H1 (cell line): ENCODE data around the gene MPEG1. TPM values are rescaled to one million over a fixed set of nuclear protein-coding genes. Genes with fewer than 3 reads are reported as not detected.

ENCODE experiments used
- CTCF ChIA-PET: fragments of 300-600 bp; sonication (Branson Sonifier 250); formaldehyde crosslinking; loops from one replicate; lab custom pipeline; 2021; ENCODE audit not compliant: partially characterized antibody; lab: Charles Lee
- POLR2A ChIA-PET: fragments of 300-600 bp; sonication (Branson Sonifier 250); formaldehyde crosslinking; loops from one replicate; lab custom pipeline; 2021; ENCODE audit warnings: inconsistent platforms; ENCODE audit not compliant: partially characterized antibody; lab: Charles Lee
- DNase-seq, 2 experiments: peaks; one replicate each; pipeline versions ENCODE4 v3.0.0 to v3.0.0-alpha.2; 2010 to 2022; ENCODE audit warnings: low spot score in 2 of 2, low read depth in 1 of 2, mixed read lengths in 1 of 2
- FAIRE-seq: peaks from 2 replicates; lab custom pipeline; 2011; peaks lifted over from hg19 to GRCh38; lab: Jason Lieb, UNC
- H2AFZ ChIP-seq: 2 replicates; pipeline ENCODE4 v1.8.1; 2012; ENCODE audit warnings: low read length, inconsistent platforms
- H2AK5ac ChIP-seq: 2 replicates; pipeline ENCODE4 v1.6.1; 2013; ENCODE audit warnings: low read depth, low read length
- H2BK120ac ChIP-seq: replicated peaks from 2 replicates; pipeline ENCODE3; 2013; ENCODE audit warnings: low read depth, low read length, inconsistent platforms
- H2BK12ac ChIP-seq: 2 replicates; pipeline ENCODE4 v1.6.1; 2013; ENCODE audit warnings: low read depth, low read length
- H2BK15ac ChIP-seq: 2 replicates; pipeline ENCODE4 v1.6.1; 2013; ENCODE audit warnings: low read length
- H2BK20ac ChIP-seq: 2 replicates; pipeline ENCODE4 v1.6.1; 2013; ENCODE audit warnings: low read length
- H2BK5ac ChIP-seq: 2 replicates; pipeline ENCODE4 v1.6.1; 2013; ENCODE audit warnings: low read depth, low read length
- H3K14ac ChIP-seq: 2 replicates; pipeline ENCODE4 v1.6.1; 2013; ENCODE audit warnings: inconsistent platforms; ENCODE audit not compliant: insufficient read length
- H3K18ac ChIP-seq: 2 replicates; pipeline ENCODE4 v1.6.1; 2013; ENCODE audit warnings: low read length; ENCODE audit errors: extremely low read depth
- H3K23ac ChIP-seq: 2 replicates; pipeline ENCODE4 v1.6.1; 2013; ENCODE audit warnings: inconsistent platforms; ENCODE audit not compliant: insufficient read length
- H3K23me2 ChIP-seq: 2 replicates; pipeline ENCODE4 v1.6.1; 2013; ENCODE audit warnings: low read depth, low read length
- H3K27ac ChIP-seq: 2 replicates; pipeline ENCODE4 v1.6.1; 2011; ENCODE audit warnings: low read depth, low read length, inconsistent platforms
- H3K27me3 ChIP-seq, 4 experiments: replicated peaks in 1 of 4; 1 replicate in 1 of 4; 2 replicates in 3 of 4; pipeline versions ENCODE4 v1.6.1 to v1.8.1; 2011 to 2013; ENCODE audit warnings: low read length in 3 of 4, mild to moderate bottlenecking in 3 of 4, inconsistent platforms in 2 of 4, mixed read lengths in 2 of 4, moderate library complexity in 1 of 4; ENCODE audit not compliant: control insufficient read depth in 3 of 4, insufficient read depth in 3 of 4; ENCODE audit errors: extremely low read depth in 1 of 4
- H3K36me3 ChIP-seq, 4 experiments: 2 replicates each; pipeline versions ENCODE4 v1.6.1 to v1.8.1; 2011 to 2013; ENCODE audit warnings: mild to moderate bottlenecking in 4 of 4, low read length in 3 of 4, moderate library complexity in 2 of 4, control low read depth in 1 of 4, inconsistent platforms in 1 of 4; ENCODE audit not compliant: insufficient read depth in 4 of 4, control insufficient read depth in 2 of 4
- H3K4ac ChIP-seq: replicated peaks from 2 replicates; pipeline ENCODE3; 2013; ENCODE audit warnings: low read length, low read depth, mixed read lengths, inconsistent platforms; ENCODE audit not compliant: insufficient read length
- H3K4me1 ChIP-seq, 4 experiments: replicated peaks in 1 of 4; 1 replicate in 1 of 4; 2 replicates in 3 of 4; pipeline versions ENCODE4 v1.6.1 to v1.8.1; 2011 to 2013; ENCODE audit warnings: low read length in 3 of 4, inconsistent platforms in 2 of 4, mixed read lengths in 1 of 4; ENCODE audit not compliant: insufficient read depth in 4 of 4, control insufficient read depth in 3 of 4
- H3K4me2 ChIP-seq, 2 experiments: 2 replicates each; pipeline versions ENCODE4 v1.6.1 to v1.8.1; 2011 to 2013; ENCODE audit warnings: low read depth in 2 of 2, low read length in 2 of 2, control low read depth in 1 of 2, inconsistent platforms in 1 of 2, mild to moderate bottlenecking in 1 of 2; ENCODE audit not compliant: insufficient read depth in 1 of 2
- H3K4me3 ChIP-seq, 4 experiments: fragments of 200-600, 300-600 bp in 1 of 4; sonication (generic), shearing (Covaris generic), sonication (Bioruptor Twin) in 1 of 4; 2 replicates each; pipeline versions ENCODE4 v1.5.1 to v1.8.1; 2011 to 2016; ENCODE audit warnings: low read length in 4 of 4, low read depth in 3 of 4, control low read depth in 2 of 4, inconsistent platforms in 2 of 4, mild to moderate bottlenecking in 2 of 4, mixed read lengths in 1 of 4, moderate library complexity in 1 of 4; ENCODE audit not compliant: insufficient read depth in 2 of 4; ENCODE audit errors: extremely low read depth in 1 of 4
- H3K56ac ChIP-seq: replicated peaks from 2 replicates; pipeline ENCODE3; 2013; ENCODE audit warnings: low read depth, mild to moderate bottlenecking, mixed read lengths, low read length, inconsistent platforms; ENCODE audit not compliant: insufficient read length
- H3K79me1 ChIP-seq: 2 replicates; pipeline ENCODE4 v1.6.1; 2013; ENCODE audit warnings: low read depth, low read length, control low read depth
- H3K79me2 ChIP-seq, 2 experiments: 2 replicates each; pipeline versions ENCODE4 v1.6.1 to v1.8.1; 2012 to 2013; ENCODE audit warnings: low read length in 2 of 2, mild to moderate bottlenecking in 2 of 2, inconsistent platforms in 1 of 2; ENCODE audit not compliant: insufficient read depth in 2 of 2, control insufficient read depth in 1 of 2
- H3K9ac ChIP-seq, 4 experiments: replicated peaks in 1 of 4; 1 replicate in 1 of 4; 2 replicates in 3 of 4; pipeline versions ENCODE4 v1.6.1 to v1.8.1; 2011 to 2013; ENCODE audit warnings: low read depth in 3 of 4, low read length in 3 of 4, control low read depth in 2 of 4, mild to moderate bottlenecking in 2 of 4, moderate library complexity in 2 of 4, inconsistent platforms in 1 of 4; ENCODE audit errors: extremely low read depth in 1 of 4
- H3K9me3 ChIP-seq, 2 experiments: 2 replicates each; pipeline versions ENCODE4 v1.6.1 to v1.8.1; 2012 to 2013; ENCODE audit warnings: mild to moderate bottlenecking in 2 of 2, moderate library complexity in 2 of 2, control low read depth in 1 of 2, inconsistent platforms in 1 of 2, low read depth in 1 of 2, low read length in 1 of 2, mixed read lengths in 1 of 2; ENCODE audit not compliant: insufficient read depth in 2 of 2
- H4K20me1 ChIP-seq, 2 experiments: replicated peaks in 1 of 2; 2 replicates each; pipeline versions ENCODE3 to v1.8.1; 2011 to 2013; ENCODE audit warnings: inconsistent platforms in 2 of 2, low read length in 2 of 2, mild to moderate bottlenecking in 1 of 2; ENCODE audit not compliant: insufficient read depth in 2 of 2, control insufficient read depth in 1 of 2
- H4K5ac ChIP-seq: 2 replicates; pipeline ENCODE4 v1.6.1; 2013; ENCODE audit warnings: low read length, low read depth, mixed read lengths, inconsistent platforms; ENCODE audit not compliant: insufficient read length
- H4K8ac ChIP-seq: 2 replicates; pipeline ENCODE4 v1.8.0; 2013; ENCODE audit warnings: mild to moderate bottlenecking, moderate library complexity, low read length, inconsistent platforms; ENCODE audit not compliant: insufficient read depth; ENCODE audit errors: extremely low read depth
- H4K91ac ChIP-seq: replicated peaks from 2 replicates; pipeline ENCODE3; 2013; ENCODE audit warnings: low read length, mixed read lengths, inconsistent platforms; ENCODE audit not compliant: insufficient read length
- CEBPB ChIP-seq: IDR thresholded peaks from 2 replicates; pipeline ENCODE4 v1.6.1; 2012; ENCODE audit warnings: low read depth, low read length
- HDAC6 ChIP-seq: IDR thresholded peaks from one replicate; pipeline ENCODE4 v1.7.1; 2012; ENCODE audit warnings: low read depth, mild to moderate bottlenecking, inconsistent platforms, low read length, moderate library complexity
- NANOG ChIP-seq: IDR thresholded peaks from 2 replicates; pipeline ENCODE4 v1.6.1; 2011; ENCODE audit warnings: low read length, low read depth, mild to moderate bottlenecking, inconsistent platforms; ENCODE audit not compliant: insufficient read depth, poor library complexity, severe bottlenecking
- RAD21 ChIP-seq, 2 experiments: IDR thresholded peaks in 1 of 2; conservative IDR thresholded peaks in 1 of 2; 2 replicates each; pipeline ENCODE4 v1.6.1; 2011; ENCODE audit warnings: low read depth in 2 of 2, low read length in 2 of 2, improper control_type of control experiment in 1 of 2, inconsistent platforms in 1 of 2, mild to moderate bottlenecking in 1 of 2, moderate library complexity in 1 of 2
- SIN3A ChIP-seq, 2 experiments: IDR thresholded peaks in 1 of 2; conservative IDR thresholded peaks in 1 of 2; 2 replicates each; pipeline ENCODE4 v1.6.1; 2011 to 2012; ENCODE audit warnings: low read length in 2 of 2, improper control_type of control experiment in 1 of 2, low read depth in 1 of 2, mild to moderate bottlenecking in 1 of 2
- SIRT6 ChIP-seq: IDR thresholded peaks from one replicate; pipeline ENCODE4 v1.7.1; 2012; ENCODE audit warnings: low read length, inconsistent platforms
- SP1 ChIP-seq: IDR thresholded peaks from 2 replicates; pipeline ENCODE4 v1.6.1; 2011; ENCODE audit warnings: low read depth, low read length
- TAF1 ChIP-seq: IDR thresholded peaks from 2 replicates; pipeline ENCODE4 v1.6.1; 2011; ENCODE audit warnings: mild to moderate bottlenecking, low read depth, low read length
- USF2 ChIP-seq: IDR thresholded peaks from 2 replicates; pipeline ENCODE4 v1.6.1; 2011; ENCODE audit warnings: low read length, improper control_type of control experiment
- ZNF274 ChIP-seq: IDR thresholded peaks from 2 replicates; pipeline ENCODE4 v1.7.0; 2012; ENCODE audit warnings: low read length, borderline replicate concordance; ENCODE audit errors: extremely low read depth
- WGBS, 2 experiments: shearing (Covaris generic) in 1 of 2; methylation state at CpG; one replicate each; pipeline versions ENCODE4 v1.1.6 to v1.1.7; 2013 to 2015; ENCODE audit warnings: low lambda C conversion rate in 2 of 2, mixed read lengths in 2 of 2, inconsistent platforms in 1 of 2, low coverage in 1 of 2, missing lambda C conversion rate in 1 of 2; ENCODE audit not compliant: insufficient replicate concordance in 2 of 2, insufficient coverage in 1 of 2, insufficient read length in 1 of 2; ENCODE audit errors: extremely low coverage in 1 of 2, missing lambda C conversion rate in 1 of 2; 5-methylcytosine and 5-hydroxymethylcytosine counted together
- polyA plus RNA-seq, 7 experiments: library from polyadenylated mRNA; depleted of rRNA in 3 of 7; stranded (reverse) in 5 of 7; unstranded in 2 of 7; fragments of >200 nt in 5 of 7; fragments of 200-250 nt in 2 of 7; gene quantifications; 1 replicate in 5 of 7; 2 replicates in 1 of 7; 4 replicates in 1 of 7; pipeline versions ENCODE4 v1.2.1 to v1.2.3, GENCODE V29; 2011 to 2013; ENCODE audit warnings: missing spikeins in 2 of 7, mixed read lengths in 2 of 7
- total RNA-seq: library from RNA; stranded (reverse); fragmentation: NEBNext Ultra II Directional; extraction: Animal tissue kit (Norgen Biotek cat#: 25700); gene quantifications from 2 replicates; pipeline ENCODE4 v1.2.1, GENCODE V29; 2021

Gene MPEG1
- total and polyA plus RNA-seq, 2 of the 8 experiments (the other 6 are each of a cell fraction or from before 2014, with no cell fraction given), result not detected

DNA sequence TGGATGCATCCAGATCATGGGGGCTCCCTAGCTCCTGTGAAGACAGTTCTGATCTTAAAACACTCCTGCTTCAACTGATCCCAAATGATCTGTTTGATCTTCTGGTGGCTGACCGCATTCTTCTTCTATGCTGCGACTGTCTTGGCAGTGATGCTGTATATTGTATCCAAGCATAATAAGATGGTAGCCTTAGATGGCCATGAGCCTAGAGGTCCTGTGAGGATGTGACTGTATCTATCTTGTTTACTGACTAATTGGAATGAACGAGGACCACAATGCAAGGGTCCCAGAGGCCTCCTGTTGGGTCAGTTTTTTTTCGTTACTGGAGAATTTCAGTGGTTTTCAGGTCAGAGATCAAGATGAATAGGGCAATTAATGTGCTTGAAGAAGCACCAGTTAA lies 7.1 kb upstream of the MPEG1 start:
- no peak overlapping the region for H3K27ac ChIP-seq
- FAIRE-seq, result no peak
- no peak overlapping the region for H2BK120ac ChIP-seq
- TF ChIP-seq TAF1, result no peak
- no peak for TF ChIP-seq HDAC6
- no peak for TF ChIP-seq RAD21 (IDR thresholded peaks at IDR 0.05 in 1 of 2, conservative IDR thresholded peaks at IDR 0.05 in 1 of 2; ENCODE audit: low read depth in 2 of 2, low read length in 2 of 2)
- TF ChIP-seq SIN3A (conservative IDR thresholded peaks at IDR 0.05 in 1 of 2, IDR thresholded peaks at IDR 0.05 in 1 of 2; ENCODE audit: low read depth in 1 of 2, low read length in 2 of 2), result no peak
- TF ChIP-seq SP1, result no peak
- no peak for TF ChIP-seq USF2
- TF ChIP-seq NANOG, result no peak
- no peak for TF ChIP-seq CEBPB
- TF ChIP-seq SIRT6, result no peak
- TF ChIP-seq ZNF274, result no peak
- H4K91ac ChIP-seq, result no peak overlapping the region
- no peaks in the 10 kb centered on the region; the same call in 1 of the 2 replicates for H3K23me2 ChIP-seq
- H3K4me2 ChIP-seq, result no peak overlapping the region
- H3K4me3 ChIP-seq, result no peak overlapping the region
- H2BK15ac ChIP-seq, result no peak overlapping the region
- H3K23ac ChIP-seq, result no peak overlapping the region
- H3K9me3 ChIP-seq, result no peaks in the 10 kb centered on the region
- H3K14ac ChIP-seq, result no peak overlapping the region
- no peak overlapping the region for H4K5ac ChIP-seq
- no peaks in the 10 kb centered on the region for H3K36me3 ChIP-seq
- no peak overlapping the region for H2AK5ac ChIP-seq
- H3K4me1 ChIP-seq, result no peaks in the 10 kb centered on the region
- H2BK5ac ChIP-seq, result no peak overlapping the region
- no peak for DNase-seq
- H4K8ac ChIP-seq, result no peak overlapping the region
- no peak overlapping the region for H2BK20ac ChIP-seq
- WGBS, 2 experiments, result 86% methylated on average over 4 of the region's 4 CpGs; no CpG with 5 or more reads in 1 of the 2 experiments
- H3K18ac ChIP-seq, result no peak overlapping the region
- H3K79me2 ChIP-seq, result no peaks in the 10 kb centered on the region
- H2BK12ac ChIP-seq, result no peak overlapping the region
- H2AFZ ChIP-seq, result no peak overlapping the region
- H3K4ac ChIP-seq, result no peak overlapping the region
- CTCF ChIA-PET, result interaction anchor here (0.6 to 5.1 kb wide), 7 partner anchors 10 to 46 kb away, joined by 3 to 25 read pairs (median 3); no protein-coding TSS in a partner anchor
- no peaks in the 10 kb centered on the region for H3K27me3 ChIP-seq
- no peak overlapping the region for H3K56ac ChIP-seq
- no peaks in the 10 kb centered on the region for H4K20me1 ChIP-seq
- no peaks in the 10 kb centered on the region for H3K79me1 ChIP-seq
- H3K9ac ChIP-seq, result no peak overlapping the region
- POLR2A ChIA-PET, result no interaction called here
